ENCODE results near the gene SLC12A4.

SLC12A4 gene

DNA sequence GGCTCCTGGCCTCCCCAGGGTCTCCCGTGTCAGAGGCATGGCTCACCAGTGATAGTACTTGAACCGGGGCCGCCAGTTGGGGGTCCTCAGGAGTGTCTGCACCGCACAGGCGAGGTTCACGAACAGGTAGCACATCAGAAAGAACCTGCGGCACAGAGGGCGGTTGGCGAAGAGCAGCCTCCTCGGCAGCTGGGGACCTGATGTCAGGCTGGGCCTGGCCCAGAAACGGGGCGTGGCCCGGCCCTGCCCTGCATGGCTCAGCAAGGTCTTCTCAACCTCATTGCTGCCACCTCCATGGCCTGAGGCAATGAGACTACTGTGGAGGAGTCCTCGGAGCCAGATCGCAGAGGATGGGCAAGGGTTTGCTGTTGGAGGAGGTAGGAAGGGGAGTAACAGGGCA, 20.4 kb downstream of the SLC12A4 start:
- Histone ChIP-seq H3K27me3 (ENCODE audit: insufficient read depth, low read length) (no peaks in the 10 kb centered on the region), H2AFZ (ENCODE audit: low read depth, low read length) (no peak overlapping the region), H3K9me3 (ENCODE audit: low read length) (no peaks in the 10 kb centered on the region), H3K4me1 (ENCODE audit: insufficient read depth, low read length) (peaks cover 14% of the 10 kb centered on the region), H3K36me3 (ENCODE audit: insufficient read depth, low read length) (peaks cover 30% of the 10 kb centered on the region), H3K4me3 (ENCODE audit: low read length) (no peak overlapping the region)

DNA sequence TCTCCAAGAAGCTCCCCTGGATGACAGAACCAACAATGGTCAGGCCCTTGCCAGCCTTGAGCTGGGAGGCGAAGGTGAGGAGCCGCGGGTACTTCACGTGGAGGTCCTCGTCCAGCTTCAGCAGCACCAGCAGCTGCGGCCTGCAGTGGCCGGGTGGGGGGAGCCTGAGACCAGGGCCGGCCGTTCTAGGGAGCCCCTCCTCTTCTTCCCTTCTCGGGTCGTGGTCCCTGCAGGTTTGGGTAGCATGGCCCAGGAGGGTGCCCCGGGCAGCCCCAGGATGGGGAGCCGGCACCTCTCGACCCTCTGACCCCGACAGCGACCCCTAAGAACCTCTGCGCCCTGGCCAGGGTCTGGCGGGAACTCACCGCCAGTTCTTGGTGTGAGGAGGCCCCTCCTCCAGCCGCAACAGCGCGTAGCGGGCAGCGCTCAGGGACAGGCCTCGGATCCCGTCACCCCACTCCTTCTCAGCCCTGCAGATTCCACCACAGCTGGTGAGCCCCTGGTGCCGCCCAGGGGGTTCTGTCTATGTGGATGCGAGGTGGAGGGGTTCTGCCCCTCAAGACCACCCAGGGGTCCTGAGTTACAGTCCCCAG, 21.4 kb downstream of the SLC12A4 start:
- H3K36me3 ChIP-seq (ENCODE audit: insufficient read depth, low read length) = peaks cover 30% of the 10 kb centered on the region
- peaks cover 14% of the 10 kb centered on the region for H3K4me1 ChIP-seq (ENCODE audit: insufficient read depth, low read length)
- no peaks in the 10 kb centered on the region for H3K27me3 ChIP-seq (ENCODE audit: insufficient read depth, low read length)
- no peak overlapping the region for H3K4me3 ChIP-seq (ENCODE audit: low read length)
- H2AFZ ChIP-seq (ENCODE audit: low read depth, low read length) = no peak overlapping the region
- no peaks in the 10 kb centered on the region for H3K9me3 ChIP-seq (ENCODE audit: low read length)

DNA sequence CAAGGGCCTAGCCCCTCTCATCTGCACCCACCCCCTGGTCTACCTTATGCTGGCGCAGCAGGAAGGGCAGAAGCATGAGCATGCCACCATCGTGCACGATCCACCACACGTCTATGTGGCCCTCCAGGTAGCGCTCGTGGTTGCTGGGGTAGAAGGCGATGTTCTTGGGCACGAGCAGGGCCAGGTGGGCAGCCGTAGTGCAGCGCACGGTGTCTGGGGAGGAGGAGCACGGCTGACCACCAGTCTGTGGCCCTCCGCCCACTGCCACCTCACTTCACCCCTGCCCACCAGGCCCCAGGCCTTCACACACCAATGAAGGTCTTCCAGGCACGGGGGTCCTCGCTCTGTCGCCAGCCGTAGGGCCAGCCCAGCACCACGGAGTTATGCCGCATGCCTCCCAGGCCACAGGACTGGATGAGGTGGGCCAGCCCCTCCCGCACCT, 22.3 kb downstream of the SLC12A4 start:
- no peak overlapping the region for H3K4me3 ChIP-seq (ENCODE audit: low read length)
- H2AFZ ChIP-seq (ENCODE audit: low read depth, low read length) = no peak overlapping the region
- no peaks in the 10 kb centered on the region for H3K27me3 ChIP-seq (ENCODE audit: insufficient read depth, low read length)
- H3K9me3 ChIP-seq (ENCODE audit: low read length) = no peaks in the 10 kb centered on the region
- peaks cover 14% of the 10 kb centered on the region for H3K4me1 ChIP-seq (ENCODE audit: insufficient read depth, low read length)
- H3K36me3 ChIP-seq (ENCODE audit: insufficient read depth, low read length) = peaks cover 28% of the 10 kb centered on the region

DNA sequence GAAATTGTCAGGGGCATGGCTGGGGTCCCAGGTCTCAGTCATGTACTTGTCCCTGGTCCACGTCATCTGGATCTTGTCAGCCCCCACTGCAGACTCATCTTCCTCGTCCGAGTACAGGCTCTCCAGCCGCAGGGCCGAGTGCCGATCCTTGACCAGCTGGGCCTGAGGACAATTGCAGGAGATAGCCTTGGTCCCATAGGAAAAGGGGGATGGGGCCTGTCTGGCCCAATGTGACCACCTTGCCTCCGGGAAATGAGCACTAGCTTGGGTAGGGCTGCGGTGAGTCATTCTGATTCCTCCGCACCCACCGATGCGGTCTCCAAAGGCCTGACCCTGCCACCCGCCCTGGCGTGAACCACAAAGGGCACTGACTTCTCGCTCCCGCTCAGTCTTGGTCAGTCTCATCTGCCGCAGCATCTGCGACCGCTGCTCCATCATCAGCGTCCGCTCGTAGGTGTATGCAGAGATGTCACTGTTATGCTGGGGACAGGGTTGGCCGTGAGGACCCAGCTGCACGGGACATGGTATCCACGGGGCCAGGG, 23.0 kb downstream of the SLC12A4 start:
- no peak overlapping the region for H2AFZ ChIP-seq (ENCODE audit: low read depth, low read length)
- peaks cover 14% of the 10 kb centered on the region for H3K4me1 ChIP-seq (ENCODE audit: insufficient read depth, low read length)
- H3K9me3 ChIP-seq (ENCODE audit: low read length) = no peaks in the 10 kb centered on the region
- no peaks in the 10 kb centered on the region for H3K27me3 ChIP-seq (ENCODE audit: insufficient read depth, low read length)
- H3K36me3 ChIP-seq (ENCODE audit: insufficient read depth, low read length) = peaks cover 27% of the 10 kb centered on the region
- H3K4me3 ChIP-seq (ENCODE audit: low read length) = no peak overlapping the region

DNA sequence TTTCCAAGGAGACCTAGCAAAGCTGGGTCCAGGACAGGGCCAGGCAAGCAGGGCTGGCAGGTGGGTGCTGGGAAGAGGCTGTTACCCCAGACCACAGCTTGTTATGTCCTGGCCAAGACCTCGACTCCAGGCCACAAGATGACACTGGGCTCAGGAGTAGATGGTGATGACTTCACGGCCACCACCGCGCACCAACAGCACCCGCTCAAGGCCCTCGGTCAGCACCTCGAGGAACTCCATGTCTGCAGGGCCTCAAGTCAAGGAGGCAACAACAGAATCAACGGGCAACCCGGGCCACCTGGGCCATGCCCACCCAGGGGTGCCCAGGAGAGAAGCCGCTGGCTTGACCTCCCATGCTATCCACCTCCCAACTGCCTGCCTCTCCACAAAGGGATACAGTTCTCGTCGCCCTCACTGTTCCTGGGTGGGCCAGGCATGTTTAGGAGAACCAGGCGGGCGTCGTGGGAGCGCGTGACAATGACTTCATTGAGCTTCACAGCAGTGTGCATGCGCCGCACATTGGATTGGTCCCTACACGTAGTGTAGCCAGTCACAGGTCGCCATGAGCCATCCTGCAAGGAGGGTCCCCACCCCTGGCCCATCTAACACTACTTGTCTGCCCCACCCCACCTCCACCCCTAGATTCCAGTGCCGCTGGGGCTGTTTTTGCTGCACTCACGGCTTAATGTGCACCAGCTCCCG, 23.6 kb downstream of the SLC12A4 start:
- no peak overlapping the region for H2AFZ ChIP-seq (ENCODE audit: low read depth, low read length)
- peaks cover 27% of the 10 kb centered on the region for H3K36me3 ChIP-seq (ENCODE audit: insufficient read depth, low read length)
- H3K27me3 ChIP-seq (ENCODE audit: insufficient read depth, low read length) = no peaks in the 10 kb centered on the region
- peaks cover 14% of the 10 kb centered on the region for H3K4me1 ChIP-seq (ENCODE audit: insufficient read depth, low read length)
- H3K4me3 ChIP-seq (ENCODE audit: low read length) = no peak overlapping the region
- no peaks in the 10 kb centered on the region for H3K9me3 ChIP-seq (ENCODE audit: low read length)

DNA sequence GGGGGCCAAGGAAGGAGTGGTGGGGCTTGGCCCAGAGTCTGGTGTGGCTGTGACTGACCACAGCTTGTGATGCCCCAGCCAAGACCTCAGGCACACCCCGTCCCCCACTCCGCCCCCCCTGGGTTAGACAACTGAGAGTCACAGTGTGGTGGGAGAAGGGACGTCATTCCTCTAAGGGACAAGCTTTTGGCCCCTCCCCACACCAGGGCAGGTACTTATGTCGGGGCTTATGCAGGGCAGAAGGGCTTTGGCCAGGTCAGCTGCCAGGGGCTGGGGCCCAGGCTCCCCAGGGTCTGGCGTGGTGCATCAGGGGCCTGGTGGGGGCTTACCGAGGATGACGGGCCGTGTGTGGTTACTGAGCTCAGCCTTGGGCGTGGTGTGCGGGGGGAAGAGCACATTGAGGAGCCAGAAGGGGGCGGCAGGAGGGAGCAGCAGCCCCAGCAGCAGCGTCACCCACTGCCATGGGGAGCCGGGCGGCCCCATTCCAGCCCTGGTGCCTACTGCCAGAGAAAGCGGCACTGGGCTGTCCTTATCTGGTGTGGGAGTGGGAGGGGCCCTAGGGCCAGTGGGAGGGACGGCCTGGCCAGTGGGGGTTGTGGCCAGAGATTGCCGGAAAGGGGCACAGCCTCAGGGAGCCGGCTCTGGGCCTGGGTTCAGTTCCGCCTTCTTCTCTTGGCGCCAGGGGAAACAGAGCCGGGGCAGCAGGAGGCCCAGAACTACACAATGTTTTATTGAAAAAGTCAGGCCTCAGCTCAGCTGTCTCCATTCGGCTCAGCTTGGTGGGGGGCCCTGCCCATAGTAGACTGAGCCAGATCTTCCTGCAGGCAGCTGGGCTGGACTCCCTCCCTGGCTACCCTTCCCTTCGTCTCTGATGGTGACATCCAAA, 24.6 kb downstream of the SLC12A4 start, which contains the start of gene LCAT:
Gene LCAT (minus strand): TSS at position 502 of the 886 bp plus-strand sequence. CDS start 19 bp downstream, at position 483.
- H3K4me3 ChIP-seq (ENCODE audit: low read length) = no peak within 1 kb of the TSS
- peaks cover 27% of the 10 kb centered on the region for H3K36me3 ChIP-seq (ENCODE audit: insufficient read depth, low read length)
- no peak within 1 kb of the TSS for H2AFZ ChIP-seq (ENCODE audit: low read depth, low read length)
- no peaks in the 10 kb centered on the region for H3K27me3 ChIP-seq (ENCODE audit: insufficient read depth, low read length)
- no peaks in the 10 kb centered on the region for H3K9me3 ChIP-seq (ENCODE audit: low read length)
- peaks cover 14% of the 10 kb centered on the region for H3K4me1 ChIP-seq (ENCODE audit: insufficient read depth, low read length)

DNA sequence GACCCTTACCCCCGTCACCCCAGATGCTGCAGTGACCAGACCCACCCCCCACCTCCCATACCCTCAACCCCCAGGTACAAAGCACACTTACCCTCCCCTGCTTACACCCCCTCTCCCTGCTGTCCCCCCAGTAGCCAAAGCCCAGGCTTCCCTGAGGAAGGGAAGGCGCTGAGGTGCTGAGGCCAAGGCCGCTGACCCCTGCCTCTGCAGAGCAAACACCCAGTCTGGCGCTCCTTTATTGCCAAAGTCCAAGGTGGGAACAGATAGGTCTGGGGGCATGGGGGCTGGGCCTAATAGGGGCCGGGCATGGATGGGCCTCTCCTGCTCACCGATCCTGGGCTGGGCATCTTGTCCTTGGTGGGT, 25.2 kb downstream of the SLC12A4 start:
- Histone ChIP-seq H3K4me1 (ENCODE audit: insufficient read depth, low read length) (peaks cover 14% of the 10 kb centered on the region), H3K9me3 (ENCODE audit: low read length) (no peaks in the 10 kb centered on the region), H3K4me3 (ENCODE audit: low read length) (no peak overlapping the region), H3K36me3 (ENCODE audit: insufficient read depth, low read length) (peaks cover 25% of the 10 kb centered on the region), H3K27me3 (ENCODE audit: insufficient read depth, low read length) (no peaks in the 10 kb centered on the region), H2AFZ (ENCODE audit: low read depth, low read length) (no peak overlapping the region)

DNA sequence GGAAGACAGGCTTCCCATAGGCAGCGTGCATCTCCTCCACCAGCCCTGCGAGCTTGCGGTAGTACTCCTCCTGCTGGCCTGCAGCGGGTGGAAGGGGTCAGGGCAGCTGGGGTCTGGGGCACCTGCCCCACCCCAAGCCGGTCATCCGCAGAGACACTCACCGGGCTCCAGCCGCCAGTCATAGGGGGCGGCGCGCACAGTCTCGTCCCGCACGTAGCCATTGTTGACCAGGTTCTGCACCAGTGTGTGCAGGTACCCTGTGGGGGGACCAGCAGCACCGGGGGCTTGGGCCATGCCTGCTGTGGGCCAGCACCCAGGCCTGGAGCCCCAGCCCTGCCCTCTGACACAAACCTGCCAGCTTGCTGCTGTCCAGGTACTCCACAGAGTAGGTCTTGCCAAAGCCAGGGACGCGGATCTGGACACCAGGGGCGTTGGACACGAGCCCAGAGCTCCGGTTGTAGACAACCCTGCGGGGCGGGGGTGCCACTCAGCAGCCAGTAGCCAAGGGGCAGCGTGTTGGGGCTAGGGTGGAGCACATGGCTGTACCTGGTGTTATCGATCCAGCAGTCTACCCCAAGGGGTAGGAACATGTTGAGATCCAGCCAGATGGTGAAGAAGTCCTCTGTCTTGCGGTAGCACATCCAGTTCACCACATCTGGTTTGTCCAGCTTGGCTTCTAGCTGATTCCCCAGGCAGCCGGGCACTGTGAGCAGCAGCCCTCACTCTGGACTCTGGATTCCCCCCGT, 25.8 kb downstream of the SLC12A4 start:
- no peaks in the 10 kb centered on the region for H3K27me3 ChIP-seq (ENCODE audit: insufficient read depth, low read length)
- peaks cover 14% of the 10 kb centered on the region for H3K4me1 ChIP-seq (ENCODE audit: insufficient read depth, low read length)
- no peaks in the 10 kb centered on the region for H3K9me3 ChIP-seq (ENCODE audit: low read length)
- no peak overlapping the region for H3K4me3 ChIP-seq (ENCODE audit: low read length)
- H3K36me3 ChIP-seq (ENCODE audit: insufficient read depth, low read length) = peaks cover 20% of the 10 kb centered on the region
- H2AFZ ChIP-seq (ENCODE audit: low read depth, low read length) = no peak overlapping the region

DNA sequence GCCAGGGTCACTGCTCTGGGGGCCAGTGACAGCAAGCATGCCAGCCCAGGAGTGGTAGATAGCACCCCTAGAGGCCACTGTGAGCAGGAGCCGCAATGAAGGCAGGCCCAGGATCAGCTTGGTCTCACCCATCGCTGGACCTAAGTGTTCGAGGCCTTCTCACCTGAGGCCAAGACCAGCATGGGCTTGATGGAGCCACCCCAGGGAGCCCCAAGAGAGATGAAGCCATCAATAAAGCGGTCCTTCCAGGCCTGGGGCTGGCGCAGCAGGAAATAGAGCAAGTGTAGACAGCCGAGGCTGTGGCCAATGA, 26.3 kb downstream of the SLC12A4 start:
- Histone ChIP-seq H3K36me3 (ENCODE audit: insufficient read depth, low read length) (peaks cover 16% of the 10 kb centered on the region), H3K27me3 (ENCODE audit: insufficient read depth, low read length) (no peaks in the 10 kb centered on the region), H2AFZ (ENCODE audit: low read depth, low read length) (no peak overlapping the region), H3K4me1 (ENCODE audit: insufficient read depth, low read length) (peaks cover 15% of the 10 kb centered on the region), H3K9me3 (ENCODE audit: low read length) (no peaks in the 10 kb centered on the region), H3K4me3 (ENCODE audit: low read length) (no peak overlapping the region)

DNA sequence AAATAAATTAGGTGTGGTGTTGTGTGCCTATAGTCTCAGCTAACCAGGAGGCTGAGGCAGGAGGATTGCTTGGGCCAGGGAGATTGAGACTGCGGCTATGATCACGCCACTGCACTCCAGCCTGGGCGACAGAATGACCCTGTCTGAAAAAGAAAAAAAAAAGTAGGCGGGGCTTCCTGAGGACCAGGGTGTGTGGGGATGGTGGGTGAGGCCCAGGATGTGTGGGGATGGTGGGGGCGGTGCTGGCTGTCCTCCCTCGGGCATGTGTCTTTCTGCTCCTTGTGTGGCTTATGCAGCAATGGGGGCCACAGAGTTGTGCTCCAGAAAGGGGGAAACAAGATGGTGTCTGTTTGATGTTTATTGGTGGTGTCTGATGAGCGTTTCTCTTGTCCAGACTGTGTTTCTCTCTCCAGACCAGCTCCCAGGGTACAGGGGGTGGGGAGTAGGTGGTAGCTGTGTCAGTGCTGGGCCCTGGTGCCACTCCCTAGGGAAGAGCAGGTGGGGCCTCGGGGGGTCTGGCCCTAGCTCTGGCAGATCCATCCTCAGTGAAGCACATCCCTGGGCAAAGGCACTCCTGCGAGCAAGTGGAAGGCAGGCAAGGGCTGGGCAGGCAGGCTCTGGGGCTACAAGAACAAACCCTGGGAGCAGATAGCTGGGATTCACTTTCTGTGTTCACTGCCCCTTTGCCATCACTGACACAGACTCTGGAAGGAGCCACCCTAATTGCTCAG, 26.8 kb downstream of the SLC12A4 start:
- peaks cover 20% of the 10 kb centered on the region for H3K4me1 ChIP-seq (ENCODE audit: insufficient read depth, low read length)
- no peaks in the 10 kb centered on the region for H3K27me3 ChIP-seq (ENCODE audit: insufficient read depth, low read length)
- H3K4me3 ChIP-seq (ENCODE audit: low read length) = no peak overlapping the region
- H2AFZ ChIP-seq (ENCODE audit: low read depth, low read length) = no peak overlapping the region
- H3K36me3 ChIP-seq (ENCODE audit: insufficient read depth, low read length) = peaks cover 16% of the 10 kb centered on the region
- no peaks in the 10 kb centered on the region for H3K9me3 ChIP-seq (ENCODE audit: low read length)

DNA sequence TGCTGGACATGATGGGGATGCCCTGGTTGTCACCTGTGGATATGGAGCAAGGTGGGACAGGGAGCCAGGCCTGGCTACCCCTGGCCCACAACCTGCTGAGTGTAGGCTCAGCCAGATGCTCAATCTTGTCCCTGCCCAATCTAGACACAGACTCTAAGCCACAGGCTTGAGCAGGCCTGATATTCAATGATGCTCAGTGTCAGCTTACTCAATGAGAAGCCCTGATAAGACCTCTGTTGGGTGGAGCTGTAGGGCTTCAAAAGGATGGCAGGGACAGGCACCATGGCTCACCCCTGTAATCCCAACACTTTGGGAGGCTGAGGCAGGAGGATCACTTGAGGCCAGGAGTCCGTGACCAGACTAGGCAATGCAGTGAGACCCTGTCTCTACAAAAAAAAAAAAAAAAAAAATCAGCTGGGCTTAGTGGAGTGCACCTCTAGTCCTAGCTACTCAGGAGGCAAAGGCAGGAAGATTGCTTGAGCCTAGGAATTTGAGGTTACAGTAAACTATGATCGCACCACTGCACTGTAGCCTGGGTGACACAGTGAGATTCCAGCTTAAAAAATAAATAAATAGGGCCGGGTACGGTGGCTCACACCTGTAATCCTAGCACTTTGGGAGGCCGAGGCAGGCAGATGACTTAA, 27.9 kb downstream of the SLC12A4 start:
- Histone ChIP-seq H3K9me3 (ENCODE audit: low read length) (no peaks in the 10 kb centered on the region), H2AFZ (ENCODE audit: low read depth, low read length) (no peak overlapping the region), H3K36me3 (ENCODE audit: insufficient read depth, low read length) (peaks cover 9% of the 10 kb centered on the region), H3K4me1 (ENCODE audit: insufficient read depth, low read length) (peaks cover 21% of the 10 kb centered on the region), H3K27me3 (ENCODE audit: insufficient read depth, low read length) (no peaks in the 10 kb centered on the region), H3K4me3 (ENCODE audit: low read length) (no peak overlapping the region)
